Measurements from ENCODE around the gene UTS2B.

Gene UTS2B

GRCh38 chr3:191329654-191330529, at the start of gene UTS2B:
UTS2B (minus strand) TSS chr3:191330526; CDS start chr3:191282189, 48,337 bp downstream.
- peaks cover 35% of the 10 kb centered on the region for H3K4me1 Mint-ChIP-seq (ENCODE audit: low read depth)
- no peaks in the 10 kb centered on the region for H3K9me3 Mint-ChIP-seq
- intact Hi-C loops (cut with micrococcal nuclease), result loop anchor here (5.0 kb wide), 1 partner anchor 88 kb away; no protein-coding TSS in a partner anchor
- peak within 1 kb of the TSS; percentile 82 for H3K27ac Mint-ChIP-seq
- peak within 1 kb of the TSS; percentile 79 for H3K4me3 Mint-ChIP-seq
- peaks cover 7% of the 10 kb centered on the region for H3K36me3 Mint-ChIP-seq (ENCODE audit: low read depth)
- H3K27me3 Mint-ChIP-seq, result peaks cover 17% of the 10 kb centered on the region

- Mint-ChIP-seq H3K9me3 (no peaks in the 10 kb centered on the region), H3K27me3 (no peaks in the 10 kb centered on the region), H3K27ac (no peak overlapping the region), H3K36me3 (ENCODE audit: low read depth) (peaks cover 38% of the 10 kb centered on the region), H3K4me3 (no peak overlapping the region), H3K4me1 (ENCODE audit: low read depth) (peaks cover 6% of the 10 kb centered on the region)
- intact Hi-C loops (cut with micrococcal nuclease), result no loop called here
Measured at GRCh38 chr3:191380001-191380400, 49.7 kb upstream of the UTS2B start.

GRCh38 chr3:191379446-191379845, 49.1 kb upstream of the UTS2B start:
- no peaks in the 10 kb centered on the region for H3K9me3 Mint-ChIP-seq
- no peak overlapping the region for H3K27ac Mint-ChIP-seq
- H3K4me3 Mint-ChIP-seq, result no peak overlapping the region
- peaks cover 6% of the 10 kb centered on the region for H3K4me1 Mint-ChIP-seq (ENCODE audit: low read depth)
- H3K36me3 Mint-ChIP-seq (ENCODE audit: low read depth), result peaks cover 42% of the 10 kb centered on the region
- H3K27me3 Mint-ChIP-seq, result no peaks in the 10 kb centered on the region
- intact Hi-C loops (cut with micrococcal nuclease), result no loop called here

GRCh38 chr3:191378142-191378812, 48.0 kb upstream of the UTS2B start:
- H3K4me3 Mint-ChIP-seq, result no peak overlapping the region
- peaks cover 42% of the 10 kb centered on the region for H3K36me3 Mint-ChIP-seq (ENCODE audit: low read depth)
- intact Hi-C loops (cut with micrococcal nuclease), result no loop called here
- no peaks in the 10 kb centered on the region for H3K27me3 Mint-ChIP-seq
- no peaks in the 10 kb centered on the region for H3K9me3 Mint-ChIP-seq
- peaks cover 6% of the 10 kb centered on the region for H3K4me1 Mint-ChIP-seq (ENCODE audit: low read depth)
- no peak overlapping the region for H3K27ac Mint-ChIP-seq

- Mint-ChIP-seq H3K27ac (no peak overlapping the region), H3K4me3 (no peak overlapping the region), H3K36me3 (ENCODE audit: low read depth) (peaks cover 34% of the 10 kb centered on the region), H3K9me3 (no peaks in the 10 kb centered on the region), H3K27me3 (no peaks in the 10 kb centered on the region), H3K4me1 (ENCODE audit: low read depth) (no peaks in the 10 kb centered on the region)
- intact Hi-C loops (cut with micrococcal nuclease), result no loop called here
Measured at GRCh38 chr3:191376516-191377141, 46.3 kb upstream of the UTS2B start.

GRCh38 chr3:191373327-191373726, 43.0 kb upstream of the UTS2B start:
- Mint-ChIP-seq H3K27me3 (no peaks in the 10 kb centered on the region), H3K27ac (no peak overlapping the region), H3K4me1 (ENCODE audit: low read depth) (no peaks in the 10 kb centered on the region), H3K9me3 (no peaks in the 10 kb centered on the region), H3K36me3 (ENCODE audit: low read depth) (peaks cover 28% of the 10 kb centered on the region), H3K4me3 (no peak overlapping the region)
- intact Hi-C loops (cut with micrococcal nuclease), result no loop called here

- Mint-ChIP-seq H3K27ac (no peak overlapping the region), H3K36me3 (ENCODE audit: low read depth) (peaks cover 30% of the 10 kb centered on the region), H3K9me3 (no peaks in the 10 kb centered on the region), H3K4me1 (ENCODE audit: low read depth) (no peaks in the 10 kb centered on the region), H3K4me3 (no peak overlapping the region), H3K27me3 (no peaks in the 10 kb centered on the region)
- intact Hi-C loops (cut with micrococcal nuclease), result no loop called here
Measured at GRCh38 chr3:191372122-191372521, 41.8 kb upstream of the UTS2B start.

- H3K36me3 Mint-ChIP-seq (ENCODE audit: low read depth), result peaks cover 27% of the 10 kb centered on the region
- H3K4me1 Mint-ChIP-seq (ENCODE audit: low read depth), result no peaks in the 10 kb centered on the region
- intact Hi-C loops (cut with micrococcal nuclease), result no loop called here
- no peaks in the 10 kb centered on the region for H3K9me3 Mint-ChIP-seq
- H3K27me3 Mint-ChIP-seq, result no peaks in the 10 kb centered on the region
- no peak overlapping the region for H3K4me3 Mint-ChIP-seq
- H3K27ac Mint-ChIP-seq, result no peak overlapping the region
Measured at GRCh38 chr3:191369616-191370010, 39.3 kb upstream of the UTS2B start.

GRCh38 chr3:191368755-191369615, 38.7 kb upstream of the UTS2B start:
- Mint-ChIP-seq H3K27me3 (no peaks in the 10 kb centered on the region), H3K4me3 (no peak overlapping the region), H3K4me1 (ENCODE audit: low read depth) (no peaks in the 10 kb centered on the region), H3K9me3 (no peaks in the 10 kb centered on the region), H3K36me3 (ENCODE audit: low read depth) (peaks cover 33% of the 10 kb centered on the region), H3K27ac (no peak overlapping the region)
- intact Hi-C loops (cut with micrococcal nuclease), result no loop called here

- Mint-ChIP-seq H3K4me1 (ENCODE audit: low read depth) (no peaks in the 10 kb centered on the region), H3K27ac (no peak overlapping the region), H3K9me3 (no peaks in the 10 kb centered on the region), H3K36me3 (ENCODE audit: low read depth) (peaks cover 44% of the 10 kb centered on the region), H3K4me3 (no peak overlapping the region), H3K27me3 (no peaks in the 10 kb centered on the region)
- intact Hi-C loops (cut with micrococcal nuclease), result no loop called here
Measured at GRCh38 chr3:191366675-191367074, 36.3 kb upstream of the UTS2B start.

GRCh38 chr3:191363221-191363620, 32.9 kb upstream of the UTS2B start:
- Mint-ChIP-seq H3K9me3 (no peaks in the 10 kb centered on the region), H3K36me3 (ENCODE audit: low read depth) (peaks cover 58% of the 10 kb centered on the region), H3K4me1 (ENCODE audit: low read depth) (no peaks in the 10 kb centered on the region), H3K27ac (no peak overlapping the region), H3K4me3 (no peak overlapping the region), H3K27me3 (no peaks in the 10 kb centered on the region)
- intact Hi-C loops (cut with micrococcal nuclease), result no loop called here

GRCh38 chr3:191362524-191363090, 32.3 kb upstream of the UTS2B start:
- no peak overlapping the region for H3K27ac Mint-ChIP-seq
- H3K27me3 Mint-ChIP-seq, result no peaks in the 10 kb centered on the region
- H3K4me1 Mint-ChIP-seq (ENCODE audit: low read depth), result no peaks in the 10 kb centered on the region
- H3K36me3 Mint-ChIP-seq (ENCODE audit: low read depth), result peaks cover 63% of the 10 kb centered on the region
- intact Hi-C loops (cut with micrococcal nuclease), result no loop called here
- no peak overlapping the region for H3K4me3 Mint-ChIP-seq
- no peaks in the 10 kb centered on the region for H3K9me3 Mint-ChIP-seq

- Mint-ChIP-seq H3K9me3 (no peaks in the 10 kb centered on the region), H3K4me1 (ENCODE audit: low read depth) (no peaks in the 10 kb centered on the region), H3K4me3 (no peak overlapping the region), H3K36me3 (ENCODE audit: low read depth) (peaks cover 59% of the 10 kb centered on the region), H3K27ac (no peak overlapping the region), H3K27me3 (no peaks in the 10 kb centered on the region)
- intact Hi-C loops (cut with micrococcal nuclease), result no loop called here
Measured at GRCh38 chr3:191362037-191362436, 31.7 kb upstream of the UTS2B start.
